Upper lobe of right lung (tissue), 1 donor: ENCODE data around the gene TGFBR1. TPM values are rescaled to one million over a fixed set of nuclear protein-coding genes. Genes with fewer than 3 reads are reported as not detected.

Experiments used
- ATAC-seq: fragments of 200-7000 bp; cut with Tn5 transposase; one replicate; pipeline ENCODE4 v1.9.1; 2020; ENCODE audit warnings: mild to moderate bottlenecking, moderate library complexity
- DNase-seq: peaks from one replicate; pipeline ENCODE4 v3.0.0-alpha.2; 2020
- H3K27ac ChIP-seq: fragments of 200-600 bp; one replicate; pipeline ENCODE4 v1.8.0; 2022
- H3K27me3 ChIP-seq: fragments of 200-600 bp; one replicate; pipeline ENCODE4 v1.8.0; 2022; ENCODE audit warnings: mild to moderate bottlenecking
- H3K36me3 ChIP-seq: fragments of 200-600 bp; one replicate; pipeline ENCODE4 v1.8.0; 2022
- H3K4me1 ChIP-seq: fragments of 200-600 bp; one replicate; pipeline ENCODE4 v1.8.0; 2022
- H3K4me3 ChIP-seq: fragments of 200-600 bp; one replicate; pipeline ENCODE4 v1.8.0; 2022; ENCODE audit warnings: mild to moderate bottlenecking
- H3K9me3 ChIP-seq: fragments of 200-600 bp; one replicate; pipeline ENCODE4 v1.8.0; 2022
- intact Hi-C: fragments of 100-400 bp; cut with DNase I; formaldehyde crosslinking; loops from one replicate; pipeline ENCODE4 v1.11.0; 2022
- total RNA-seq: library from RNA; stranded (reverse); fragmentation: NEBNext Ultra II Directional; extraction: Animal tissue kit (Norgen Biotek cat#: 25700); gene quantifications from one replicate; pipeline ENCODE4 v1.2.1, GENCODE V29; 2021
- TF ChIP-seq, protein P1 (sequence below): fragments of 200-600 bp; IDR thresholded peaks from one replicate; pipeline ENCODE4 v1.8.0; 2022; ENCODE audit warnings: antibody characterized with exemption
- donor health status: DM: no; HTN: yes; CAD: no; lungs with severe emphysema.

Gene TGFBR1
- total RNA-seq, 1 donor from 2014 or later = 72.0 TPM

DNA sequence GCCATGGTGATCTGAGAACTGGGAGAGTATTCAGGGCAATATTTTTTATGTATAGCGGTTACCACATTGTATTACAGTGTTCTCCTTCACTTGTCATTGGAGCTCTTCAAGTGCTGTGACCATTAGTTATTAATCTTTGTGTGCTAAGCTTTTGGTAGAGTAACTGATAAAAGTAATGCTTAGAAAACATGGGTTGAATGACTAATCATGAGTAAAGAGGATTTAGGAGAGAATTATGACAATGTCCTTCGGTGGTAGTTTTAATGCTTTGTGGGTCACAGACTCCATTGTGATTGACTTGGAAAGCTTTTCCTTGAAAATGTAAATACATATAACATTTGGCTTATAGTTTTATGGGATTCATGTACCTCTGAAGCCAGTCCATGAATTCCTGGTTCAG, 21.4 kb downstream of the TGFBR1 start:
- Histone ChIP-seq H3K9me3 (no peaks in the 10 kb centered on the region), H3K27me3 (no peaks in the 10 kb centered on the region), H3K36me3 (no peaks in the 10 kb centered on the region), H3K4me3 (no peak overlapping the region), H3K27ac (no peak overlapping the region), H3K4me1 (peaks cover 23% of the 10 kb centered on the region)
- TF ChIP-seq, protein P1, sequence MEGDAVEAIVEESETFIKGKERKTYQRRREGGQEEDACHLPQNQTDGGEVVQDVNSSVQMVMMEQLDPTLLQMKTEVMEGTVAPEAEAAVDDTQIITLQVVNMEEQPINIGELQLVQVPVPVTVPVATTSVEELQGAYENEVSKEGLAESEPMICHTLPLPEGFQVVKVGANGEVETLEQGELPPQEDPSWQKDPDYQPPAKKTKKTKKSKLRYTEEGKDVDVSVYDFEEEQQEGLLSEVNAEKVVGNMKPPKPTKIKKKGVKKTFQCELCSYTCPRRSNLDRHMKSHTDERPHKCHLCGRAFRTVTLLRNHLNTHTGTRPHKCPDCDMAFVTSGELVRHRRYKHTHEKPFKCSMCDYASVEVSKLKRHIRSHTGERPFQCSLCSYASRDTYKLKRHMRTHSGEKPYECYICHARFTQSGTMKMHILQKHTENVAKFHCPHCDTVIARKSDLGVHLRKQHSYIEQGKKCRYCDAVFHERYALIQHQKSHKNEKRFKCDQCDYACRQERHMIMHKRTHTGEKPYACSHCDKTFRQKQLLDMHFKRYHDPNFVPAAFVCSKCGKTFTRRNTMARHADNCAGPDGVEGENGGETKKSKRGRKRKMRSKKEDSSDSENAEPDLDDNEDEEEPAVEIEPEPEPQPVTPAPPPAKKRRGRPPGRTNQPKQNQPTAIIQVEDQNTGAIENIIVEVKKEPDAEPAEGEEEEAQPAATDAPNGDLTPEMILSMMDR = no peak
- DNase-seq (no peak), ATAC-seq (no peak)
- intact Hi-C loops = no loop called here

DNA sequence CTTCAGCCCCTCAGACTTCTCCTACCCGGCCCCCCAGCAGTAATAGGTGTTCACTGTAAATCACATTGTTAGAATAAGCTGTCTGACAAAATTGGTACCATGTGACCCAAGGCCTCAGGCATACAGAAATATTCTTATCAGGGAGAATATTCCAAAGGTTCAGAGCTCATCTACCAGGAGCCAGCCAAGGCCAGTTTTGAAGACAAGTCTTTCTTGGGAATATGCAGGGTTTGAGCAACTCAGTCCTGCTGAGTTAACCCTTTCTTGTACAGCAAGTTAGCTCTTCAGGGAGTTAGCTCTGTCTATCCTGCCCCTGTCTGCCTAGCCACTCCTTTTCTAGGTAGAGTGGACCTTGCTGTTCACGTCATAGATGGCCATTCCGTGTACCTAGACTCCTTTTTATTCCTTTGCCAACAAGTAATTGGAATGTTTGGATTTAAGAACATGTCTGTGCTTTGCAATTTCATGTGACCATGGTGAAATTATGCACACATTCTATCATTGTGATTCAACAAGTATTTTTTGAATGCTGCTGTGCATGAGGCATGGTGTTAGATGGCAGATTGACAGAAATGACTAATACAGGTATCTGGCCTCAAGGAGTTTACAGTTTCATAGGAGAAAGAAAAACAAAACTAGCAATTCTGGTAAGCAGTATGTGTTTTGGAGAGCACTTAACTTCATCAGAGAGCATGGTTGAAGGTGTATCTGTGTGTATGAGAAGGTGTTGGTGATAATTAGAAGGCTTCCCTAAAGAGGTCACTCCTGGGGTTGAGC, 22.6 kb downstream of the TGFBR1 start:
- no peak overlapping the region for H3K4me3 ChIP-seq
- no peak overlapping the region for H3K27ac ChIP-seq
- ATAC-seq = no peak

DNA sequence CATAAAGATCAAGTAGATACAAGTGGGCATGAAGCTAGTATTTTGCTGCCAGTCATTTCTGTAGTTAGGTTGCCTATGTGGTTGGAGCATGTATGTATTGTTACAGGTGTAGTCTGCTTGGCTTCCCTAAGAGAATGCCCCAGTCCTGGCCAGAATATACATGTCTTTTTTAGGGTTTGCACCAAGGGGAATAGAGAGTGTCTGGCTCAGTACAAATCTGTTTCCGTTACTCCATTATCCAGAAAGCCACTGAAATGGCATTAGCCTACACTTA, 23.2 kb downstream of the TGFBR1 start:
- intact Hi-C loops = no loop called here

More for the DNA sequence above, 22.6 kb downstream of the TGFBR1 start:
- H3K27me3 ChIP-seq = no peaks in the 10 kb centered on the region
- TF ChIP-seq, protein P1 = no peak
- DNase-seq = no peak
- intact Hi-C loops = no loop called here
- H3K4me1 ChIP-seq = peaks cover 17% of the 10 kb centered on the region
- H3K36me3 ChIP-seq = peaks cover 5% of the 10 kb centered on the region
- no peaks in the 10 kb centered on the region for H3K9me3 ChIP-seq

DNA sequence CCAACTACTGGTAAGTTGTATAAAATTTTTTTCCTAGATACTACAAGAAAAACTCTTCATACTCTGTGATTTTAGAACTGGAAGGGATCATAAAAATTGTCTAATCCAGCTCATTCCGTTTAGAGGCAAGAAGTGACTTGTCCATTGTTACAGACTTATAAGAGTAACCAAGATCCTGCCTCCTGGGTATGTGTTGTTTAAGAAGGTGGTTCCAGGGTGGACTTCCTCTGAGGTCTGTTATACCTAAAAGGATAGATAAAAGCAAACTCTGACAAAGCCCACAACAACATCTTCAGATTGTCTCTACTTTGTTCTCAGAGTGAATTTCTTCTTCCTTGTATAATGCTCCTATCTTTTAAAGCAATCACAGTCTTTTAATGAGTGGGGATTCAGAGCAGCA, 24.2 kb downstream of the TGFBR1 start:
- no peak for ATAC-seq
- intact Hi-C loops = no loop called here
- TF ChIP-seq, protein P1 = no peak
- Histone ChIP-seq H3K4me3 (no peak overlapping the region), H3K27me3 (no peaks in the 10 kb centered on the region), H3K9me3 (no peaks in the 10 kb centered on the region), H3K4me1 (peaks cover 15% of the 10 kb centered on the region), H3K27ac (no peak overlapping the region), H3K36me3 (peaks cover 20% of the 10 kb centered on the region)
- no peak for DNase-seq

More for the DNA sequence above, 23.2 kb downstream of the TGFBR1 start:
- TF ChIP-seq, protein P1 = no peak
- ATAC-seq (no peak), DNase-seq (no peak)
- no peaks in the 10 kb centered on the region for H3K9me3 ChIP-seq
- H3K4me1 ChIP-seq = peaks cover 17% of the 10 kb centered on the region
- no peaks in the 10 kb centered on the region for H3K27me3 ChIP-seq
- no peak overlapping the region for H3K27ac ChIP-seq
- H3K4me3 ChIP-seq = no peak overlapping the region
- H3K36me3 ChIP-seq = peaks cover 10% of the 10 kb centered on the region

DNA sequence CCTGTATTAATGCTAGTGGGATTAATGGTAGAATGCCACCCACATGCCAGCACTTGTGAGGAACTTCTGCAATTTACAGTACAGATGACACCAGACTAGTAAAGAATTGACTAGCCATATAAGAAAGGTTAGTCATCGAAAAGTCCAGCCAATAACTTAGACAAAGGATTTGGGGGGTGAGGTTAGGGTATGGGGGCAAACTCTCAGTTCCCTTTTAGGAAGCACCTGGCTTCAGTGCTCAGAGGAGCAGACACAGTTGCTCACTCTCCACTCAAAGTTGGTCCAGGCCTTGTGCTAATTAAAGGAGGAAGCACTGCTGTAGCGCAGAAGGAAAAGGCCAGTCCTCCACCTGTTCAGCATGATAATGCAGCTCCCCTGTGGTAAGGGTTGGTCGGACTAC, 25.2 kb downstream of the TGFBR1 start:
- TF ChIP-seq, protein P1 = no peak
- no peak overlapping the region for H3K4me3 ChIP-seq
- H3K36me3 ChIP-seq = peaks cover 23% of the 10 kb centered on the region
- DNase-seq (no peak), ATAC-seq (peak; percentile 17)
- H3K4me1 ChIP-seq = peaks cover 8% of the 10 kb centered on the region
- intact Hi-C loops = no loop called here
- H3K9me3 ChIP-seq = no peaks in the 10 kb centered on the region
- no peak overlapping the region for H3K27ac ChIP-seq
- H3K27me3 ChIP-seq = no peaks in the 10 kb centered on the region

DNA sequence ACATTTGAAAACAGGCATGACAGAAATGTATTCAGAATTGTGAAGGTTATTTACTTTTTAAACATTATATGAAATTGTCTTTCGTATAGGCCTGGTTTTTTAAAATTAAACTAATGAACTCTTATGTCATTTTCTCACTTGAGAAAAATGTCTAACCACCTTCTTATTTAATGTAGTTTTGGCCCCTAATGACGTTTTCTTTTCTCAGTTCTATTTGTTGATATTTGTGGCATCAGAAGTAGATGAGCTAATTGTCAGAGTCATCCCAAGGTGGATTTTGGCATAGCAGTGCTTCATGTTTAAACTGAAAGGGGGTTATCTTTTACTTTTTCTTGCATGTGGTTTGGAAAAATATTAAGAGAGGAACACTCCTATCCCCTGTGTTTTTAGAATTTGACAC, 28.2 kb downstream of the TGFBR1 start:
- TF ChIP-seq, protein P1 = no peak
- Histone ChIP-seq H3K9me3 (no peaks in the 10 kb centered on the region), H3K27ac (no peak overlapping the region), H3K27me3 (no peaks in the 10 kb centered on the region), H3K4me1 (peaks cover 13% of the 10 kb centered on the region), H3K36me3 (peaks cover 37% of the 10 kb centered on the region), H3K4me3 (no peak overlapping the region)
- DNase-seq (no peak), ATAC-seq (no peak)
- intact Hi-C loops = no loop called here
